Measurements from ENCODE around the gene FNDC10.
A peak's percentile ranks its signal among the peaks of the same experiment; 100 is the strongest.

- TF ChIP-seq CTCF (IDR thresholded peaks at IDR 0.05) = peak; percentile 30
- TF ChIP-seq ZFX (IDR thresholded peaks at IDR 0.05; ENCODE audit: borderline replicate concordance) = no peak
Observed at GRCh38 chr1:1550591-1551432, 49.1 kb downstream of the FNDC10 start.

All from 22Rv1 (cell line).